Stimulated activated CD4-positive, alpha-beta T cell treated with anti-CD3 and anti-CD28 coated beads, Interleukin-1b, Interleukin-23, amount 100 ng/mL, for 24 hours (primary cell): ENCODE results near the gene CSNK1A1.
"Not testable (repeated sequence)": the region's sequence is repeated elsewhere in the genome, so short reads cannot be mapped to it uniquely, and the experiment has no call there.

Experiments
- DNase-seq, 4 experiments: peaks; one replicate each; pipeline ENCODE4 v3.0.0-alpha.2; 2020; ENCODE audit warnings: low read depth in 4 of 4, low spot score in 1 of 4

The CSNK1A1 gene

GRCh38 chr5:149492781-149493180 is 58.5 kb downstream of the CSNK1A1 start:
- no peak for DNase-seq

- DNase-seq: no peak
Measured at GRCh38 chr5:149490599-149491485, 60.4 kb downstream of the CSNK1A1 start.

GRCh38 chr5:149489605-149490037 is 61.6 kb downstream of the CSNK1A1 start:
- DNase-seq: no peak

GRCh38 chr5:149488645-149489306 is 62.5 kb downstream of the CSNK1A1 start:
- no peak for DNase-seq

GRCh38 chr5:149487672-149488071 is 63.6 kb downstream of the CSNK1A1 start:
- DNase-seq: no peak

GRCh38 chr5:149486726-149487635 is 64.3 kb downstream of the CSNK1A1 start:
- DNase-seq: no peak

GRCh38 chr5:149485655-149486615 is 65.3 kb downstream of the CSNK1A1 start:
- no peak for DNase-seq

GRCh38 chr5:149481485-149481884 is 69.8 kb downstream of the CSNK1A1 start:
- no peak for DNase-seq

- no peak for DNase-seq
Measured at GRCh38 chr5:149478761-149479160, 72.5 kb downstream of the CSNK1A1 start.

- DNase-seq: no peak
Measured at GRCh38 chr5:149475777-149476176, 75.5 kb downstream of the CSNK1A1 start.

GRCh38 chr5:149474198-149474597 is 77.0 kb downstream of the CSNK1A1 start:
- DNase-seq: no peak

- DNase-seq: no peak
Measured at GRCh38 chr5:149473441-149473840, 77.8 kb downstream of the CSNK1A1 start.

GRCh38 chr5:149472399-149472798 is 78.8 kb downstream of the CSNK1A1 start:
- no peak for DNase-seq

GRCh38 chr5:149471406-149472183 is 79.6 kb downstream of the CSNK1A1 start:
- no peak for DNase-seq

- DNase-seq: no peak
Measured at GRCh38 chr5:149470942-149471341, 80.3 kb downstream of the CSNK1A1 start.

- DNase-seq: no peak
Measured at GRCh38 chr5:149466457-149466972, 84.7 kb downstream of the CSNK1A1 start.

GRCh38 chr5:149464796-149465489 is 86.3 kb downstream of the CSNK1A1 start:
- no peak for DNase-seq

- not testable (repeated sequence) for DNase-seq
Measured at GRCh38 chr5:149461907-149462306, 89.3 kb downstream of the CSNK1A1 start.

GRCh38 chr5:149459891-149460290 is 91.3 kb downstream of the CSNK1A1 start:
- no peak for DNase-seq
